GM23248 (cell line): Measurements from ENCODE around the gene ZNF555.

ENCODE experiments used
- EZH2 ChIP-seq: fragments of 200-600 bp; sonication (generic); IDR thresholded peaks from 2 replicates; pipeline ENCODE4 v1.6.1; 2018; ENCODE audit warnings: antibody characterized with exemption, mild to moderate bottlenecking; ENCODE audit not compliant: insufficient read depth, poor library complexity, severe bottlenecking
- EZH2phosphoT487 ChIP-seq: fragments of 200-600 bp; sonication (generic); IDR thresholded peaks from 2 replicates; pipeline ENCODE4 v1.6.1; 2018; ENCODE audit warnings: antibody characterized with exemption, moderate library complexity, mild to moderate bottlenecking, low read depth; ENCODE audit not compliant: insufficient read depth

- TF ChIP-seq EZH2phosphoT487 (no peak), EZH2 (no peak)
These were observed 21.6 kb upstream of the ZNF555 start, which contains the start of gene ZNF554 for GRCh38 chr19:2819540-2820111.
